HuH-7 (cell line): Measurements from ENCODE around the gene GPR15.

Experiments used
- DNase-seq: peaks from one replicate; pipeline ENCODE4 v3.0.0; 2011; ENCODE audit warnings: low spot score

GPR15 gene

GRCh38 chr3:98531622-98532274, at the start of gene GPR15:
TSS of gene GPR15 (plus strand) at chr3:98531978. CDS start at chr3:98532034, 56 bp downstream.
- no peak for DNase-seq

- no peak for DNase-seq
These were observed 48.9 kb upstream of the GPR15 start for GRCh38 chr3:98482717-98483482.

- DNase-seq = no peak
These were observed 48.2 kb upstream of the GPR15 start for GRCh38 chr3:98483626-98484025.

GRCh38 chr3:98497381-98497780, 34.4 kb upstream of the GPR15 start, which contains the start of gene OR5K2:
TSS of gene OR5K2 (plus strand) at chr3:98497681. CDS start at chr3:98497681, 0 bp downstream.
- no peak for DNase-seq

- no peak for DNase-seq
These were observed 31.8 kb upstream of the GPR15 start for GRCh38 chr3:98500019-98500418.

GRCh38 chr3:98501270-98501669, 30.5 kb upstream of the GPR15 start:
- no peak for DNase-seq

GRCh38 chr3:98501863-98502576, 29.8 kb upstream of the GPR15 start:
- DNase-seq = no peak

- DNase-seq = no peak
These were observed 27.2 kb upstream of the GPR15 start for GRCh38 chr3:98504539-98504938.

GRCh38 chr3:98508582-98508981, 23.2 kb upstream of the GPR15 start:
- DNase-seq = no peak

- no peak for DNase-seq
These were observed 19.2 kb upstream of the GPR15 start for GRCh38 chr3:98512576-98512975.

- DNase-seq = no peak
These were observed 18.7 kb upstream of the GPR15 start for GRCh38 chr3:98513091-98513511.

- DNase-seq = no peak
These were observed 18.0 kb upstream of the GPR15 start for GRCh38 chr3:98513736-98514135.

- DNase-seq = no peak
These were observed 16.8 kb upstream of the GPR15 start for GRCh38 chr3:98514948-98515347.

- DNase-seq = no peak
These were observed 13.0 kb upstream of the GPR15 start for GRCh38 chr3:98518816-98519215.

GRCh38 chr3:98519351-98519750, 12.4 kb upstream of the GPR15 start:
- DNase-seq = no peak

- DNase-seq = peak; percentile 41
These were observed 9.8 kb upstream of the GPR15 start for GRCh38 chr3:98521897-98522543.

- DNase-seq = peak; percentile 98
These were observed 9.1 kb upstream of the GPR15 start, which contains the start of gene CLDND1 for GRCh38 chr3:98522544-98523281. TSS of gene CLDND1 (minus strand) at chr3:98522902. CDS start at chr3:98521424, 1,478 bp downstream.

GRCh38 chr3:98525494-98525893, 6.3 kb upstream of the GPR15 start:
- no peak for DNase-seq

GRCh38 chr3:98528474-98529346, 3.1 kb upstream of the GPR15 start:
- DNase-seq = peak; percentile 58

GRCh38 chr3:98529856-98530459, 1.8 kb upstream of the GPR15 start:
- DNase-seq = no peak
